HepG2 (cell line): ENCODE results near the gene KIAA1217.

Experiments
- HNF4G ChIP-seq, 2 experiments: sonication (generic) in 1 of 2; formaldehyde crosslinking in 1 of 2; IDR thresholded peaks; 2 replicates each; pipeline versions ENCODE4 v1.4.0 to v1.6.1; 2011 to 2020; ENCODE audit warnings: borderline replicate concordance in 2 of 2, low read depth in 2 of 2, mild to moderate bottlenecking in 2 of 2, low read length in 1 of 2, missing genetic modification reagents in 1 of 2, moderate library complexity in 1 of 2
- MBNL3 ChIP-seq: fragments of 250-450 bp; sonication (Bioruptor Pico); conservative IDR thresholded peaks from 2 replicates; pipeline ENCODE4 v1.8.0; 2022; ENCODE audit warnings: mild to moderate bottlenecking, inconsistent platforms
- ZBTB34 ChIP-seq: sonication (generic); formaldehyde crosslinking; IDR thresholded peaks from 2 replicates; pipeline ENCODE4 v1.8.0; 2022; ENCODE audit warnings: mild to moderate bottlenecking, missing genetic modification reagents
- ZNF296 ChIP-seq: sonication (generic); formaldehyde crosslinking; conservative IDR thresholded peaks from 2 replicates; pipeline ENCODE4 v1.5.0; 2020; ENCODE audit warnings: mild to moderate bottlenecking, missing genetic modification reagents

- TF ChIP-seq ZBTB34 (CRISPR knock-in tag): no peak
- TF ChIP-seq HNF4G (IDR thresholded peaks at IDR 0.05; ENCODE audit: borderline replicate concordance, low read depth, low read length): no peak
- no peak for TF ChIP-seq HNF4G (CRISPR knock-in tag; IDR thresholded peaks at IDR 0.05; ENCODE audit: borderline replicate concordance, low read depth)
- no peak for TF ChIP-seq ZNF296
- TF ChIP-seq MBNL3: no peak
Measured at GRCh38 chr10:24269476-24269875, 60.5 kb downstream of the KIAA1217 start.
